Measurements from ENCODE around the gene SOD3. TPM values are rescaled to one million over a fixed set of nuclear protein-coding genes. Genes with fewer than 3 reads are reported as not detected.

Gene SOD3
- total and polyA plus RNA-seq, 2 of the 4 experiments (the other 2 are of a cell fraction): 0.36 to 5.8 TPM

- H2AK9ac ChIP-seq (replicated peaks; ENCODE audit: low read depth, low read length, poor library complexity): no peak overlapping the region
- DNase-seq (peak; percentile 36), ATAC-seq (ENCODE audit: low read depth) (no peak)
- no peak overlapping the region for H3K9ac ChIP-seq (ENCODE audit: low read depth, low read length)
- H3K27ac ChIP-seq (ENCODE audit: insufficient read depth, low read length): no peak overlapping the region
- H4K91ac ChIP-seq (ENCODE audit: insufficient read depth, low read depth, low read length): no peak overlapping the region
- no peak overlapping the region for H2AK5ac ChIP-seq (ENCODE audit: low read depth, low read length)
- no peak overlapping the region for H2AFZ ChIP-seq (replicated peaks; ENCODE audit: low read length, poor library complexity)
- H2BK5ac ChIP-seq (ENCODE audit: low read depth, low read length, poor library complexity, severe bottlenecking): no peak overlapping the region
- no peak overlapping the region for H3K56ac ChIP-seq (ENCODE audit: extremely low read depth, insufficient read depth, low read length)
- H4K20me1 ChIP-seq (ENCODE audit: insufficient read depth, low read length): no peaks in the 10 kb centered on the region
- no peaks in the 10 kb centered on the region for H3K79me1 ChIP-seq (ENCODE audit: low read depth in 1 of 2, low read length in 2 of 2)
- in situ Hi-C loops (cut with MboI; ENCODE audit: low sequenced_read_pairs) (no loop called here), intact Hi-C loops (cut with micrococcal nuclease) (no loop called here), dilution Hi-C loops (cut with HindIII; ENCODE audit: low sequenced_read_pairs, unreplicated experiment) (no loop called here)
- no peak overlapping the region for H3K23ac ChIP-seq (ENCODE audit: low read depth, low read length)
- no peaks in the 10 kb centered on the region for H3K36me3 ChIP-seq (ENCODE audit: control insufficient read depth, insufficient read depth, low read length)
- no peak overlapping the region for H3K4ac ChIP-seq (ENCODE audit: low read depth, low read length)
- H4K5ac ChIP-seq (ENCODE audit: low read depth, low read length): no peak overlapping the region
- no TSS peak for BruUV-seq (replicated peaks)
- H3K14ac ChIP-seq (replicated peaks; ENCODE audit: low read depth, low read length): no peak overlapping the region
- H4K8ac ChIP-seq (ENCODE audit: low read depth in 2 of 2, low read length in 2 of 2): no peak overlapping the region
- WGBS, 2 experiments (ENCODE audit: extremely low coverage in 2 of 2, insufficient read length in 1 of 2): no CpG with 5 or more reads among the region's 2 CpGs
- H3K4me2 ChIP-seq (ENCODE audit: low read depth, low read length): no peak overlapping the region
- no peak overlapping the region for H3K4me3 ChIP-seq (ENCODE audit: insufficient read depth, low read depth, low read length)
- ChIA-PET CTCF (no interaction called here), POLR2A (ENCODE audit: unreplicated experiment) (no interaction called here)
- no peak overlapping the region for H3K18ac ChIP-seq (ENCODE audit: low read depth, low read length)
- H2BK15ac ChIP-seq (ENCODE audit: low read depth, low read length): no peak overlapping the region
- H2BK120ac ChIP-seq (ENCODE audit: low read depth, low read length): no peak overlapping the region
- peaks cover 10% of the 10 kb centered on the region for H3K9me1 ChIP-seq (ENCODE audit: insufficient read depth, low read length)
- no peaks in the 10 kb centered on the region for H3K9me3 ChIP-seq (ENCODE audit: control insufficient read depth, insufficient read depth, low read length)
- TF ChIP-seq FOS (IDR thresholded peaks at IDR 0.05; ENCODE audit: low read depth, low read length): no peak
- peak; percentile 32; the same call in 1 of the 2 replicates for TF ChIP-seq CEBPB (IDR thresholded peaks at IDR 0.05; ENCODE audit: low read depth, low read length)
- peaks cover 19% of the 10 kb centered on the region for H3K4me1 ChIP-seq (ENCODE audit: control insufficient read depth, insufficient read depth, low read length)
- no peak overlapping the region for H2BK20ac ChIP-seq (ENCODE audit: low read depth, low read length)
- H3K27me3 ChIP-seq (ENCODE audit: control insufficient read depth, insufficient read depth, low read length): no peaks in the 10 kb centered on the region
Observed at GRCh38 chr4:24774452-24774851, 20.9 kb upstream of the SOD3 start.
